Aorta (tissue), 5 donors: ENCODE data around the gene ZNF10. TPM values are rescaled to one million over a fixed set of nuclear protein-coding genes. Genes with fewer than 3 reads are reported as not detected.

Experiments used
- ATAC-seq: fragments of 200-7000 bp; cut with Tn5 transposase; one replicate; pipeline ENCODE4 v1.9.1; 2022; ENCODE audit warnings: moderate library complexity; ENCODE audit not compliant: low FRiP score
- DNase-seq, 2 donors: peaks; one replicate each; pipeline ENCODE4 v3.0.0-alpha.2; 2020
- H3K27ac ChIP-seq, 2 donors: one replicate each; pipeline ENCODE4 v1.5.1; 2013; ENCODE audit warnings: low read length in 2 of 2, mild to moderate bottlenecking in 2 of 2, moderate library complexity in 2 of 2, control low read depth in 1 of 2, inconsistent platforms in 1 of 2, low read depth in 1 of 2
- H3K27me3 ChIP-seq, 2 donors: one replicate each; pipeline ENCODE4 v1.6.1; 2013; ENCODE audit warnings: control low read depth in 1 of 2, low read length in 1 of 2, mild to moderate bottlenecking in 1 of 2, moderate library complexity in 1 of 2; ENCODE audit not compliant: insufficient read depth in 2 of 2, control insufficient read depth in 1 of 2
- H3K36me3 ChIP-seq, 2 donors: one replicate each; pipeline ENCODE4 v1.6.1; 2013; ENCODE audit warnings: control low read depth in 1 of 2, low read length in 1 of 2, mild to moderate bottlenecking in 1 of 2; ENCODE audit not compliant: insufficient read depth in 2 of 2, control insufficient read depth in 1 of 2
- H3K4me1 ChIP-seq, 2 donors: one replicate each; pipeline ENCODE4 v1.6.1; 2013; ENCODE audit warnings: low read length in 2 of 2, control low read depth in 1 of 2, mild to moderate bottlenecking in 1 of 2, moderate library complexity in 1 of 2; ENCODE audit not compliant: insufficient read depth in 2 of 2, control insufficient read depth in 1 of 2
- H3K4me3 ChIP-seq, 2 donors: one replicate each; pipeline ENCODE4 v1.5.1; 2013; ENCODE audit warnings: low read length in 2 of 2, control low read depth in 1 of 2, mild to moderate bottlenecking in 1 of 2
- H3K9me3 ChIP-seq: one replicate; pipeline ENCODE4 v1.6.1; 2013; ENCODE audit warnings: mild to moderate bottlenecking, low read length; ENCODE audit not compliant: control insufficient read depth
- WGBS, 2 donors: extraction: QIAGEN DNeasy Blood & Tissue Kit; methylation state at CpG; one replicate each; pipeline ENCODE4 v1.1.7; 2013; 5-methylcytosine and 5-hydroxymethylcytosine counted together
- intact Hi-C, 2 donors: fragments of 100-400 bp; cut with DNase I; formaldehyde crosslinking; loops; one replicate each; pipeline versions ENCODE4 v1.14.2 to v1.15.0; 2022
- polyA plus RNA-seq, 2 donors: library from polyadenylated mRNA; stranded (reverse); fragments of 200-250 nt; gene quantifications; one replicate each; pipeline ENCODE4 v1.2.3, GENCODE V29; 2013
- total RNA-seq, 2 donors: library from RNA; stranded (reverse); fragmentation: NEBNext Ultra II Directional; extraction: Animal tissue kit (Norgen Biotek cat#: 25700); gene quantifications; one replicate each; pipeline ENCODE4 v1.2.1, GENCODE V29; 2021
- donor health status: healthy with polysubstance abuse.
- donor health status: Bipolar disorder and iron deficiency.
- donor health status: DM: no; HTN: no; CAD: no.
- donor health status: DM: no; HTN: no; CAD: no.
- donor health status: DM: yes; HTN: yes; CAD: no.

The ZNF10 gene
- total and polyA plus RNA-seq, 4 donors, result 3.3 to 19.1 (median 15.5) TPM

GRCh38 chr12:133124674-133125073, 5.8 kb upstream of the ZNF10 start:
- no peak overlapping the region for H3K4me3 ChIP-seq
- H3K9me3 ChIP-seq, result peaks cover 23% of the 10 kb centered on the region
- 97 to 100% methylated on average over 2 of the region's 2 CpGs for WGBS, 2 donors
- no peak overlapping the region for H3K27ac ChIP-seq
- no peak for ATAC-seq
- H3K4me1 ChIP-seq, result no peaks in the 10 kb centered on the region
- no peaks in the 10 kb centered on the region for H3K27me3 ChIP-seq
- no peak for DNase-seq
- intact Hi-C loops, result no loop called here
- H3K36me3 ChIP-seq, result peaks cover 10 to 19% of the 10 kb centered on the region in 2 donors

DNA sequence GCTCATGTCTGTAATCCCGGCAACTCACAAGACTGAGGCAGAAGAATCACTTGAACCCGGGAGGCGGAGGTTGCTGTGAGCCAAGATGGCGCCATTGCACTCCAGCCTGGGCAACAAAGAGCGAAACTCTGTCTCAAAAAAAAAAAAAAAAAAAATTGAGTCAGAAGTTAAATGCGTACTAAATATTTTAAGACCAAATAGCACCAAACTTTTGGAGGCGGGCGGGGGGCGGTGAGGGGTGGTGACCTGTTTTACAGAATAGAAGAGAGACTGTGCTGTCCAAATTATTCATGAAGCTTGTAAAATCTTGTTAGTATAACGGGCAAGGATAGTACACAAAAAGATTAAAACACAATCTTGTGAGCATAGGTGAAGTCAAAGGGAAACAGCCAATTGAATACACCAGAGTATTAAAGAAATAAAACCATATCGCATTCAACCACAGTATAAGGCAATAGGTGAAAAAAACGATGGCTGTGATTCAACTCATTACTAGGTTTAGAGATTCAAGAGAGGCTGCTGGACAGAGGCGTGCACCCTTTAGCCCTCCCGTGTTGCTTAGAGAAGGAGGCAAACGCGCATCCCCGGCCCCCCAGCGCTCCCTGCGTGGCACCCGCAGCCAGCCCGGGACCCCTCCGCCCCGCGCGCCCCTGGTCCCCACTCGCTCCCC, 924 bp upstream of the ZNF10 start:
- intact Hi-C loops, result loop anchor here in 1 of 2 donors (1.0 to 2.0 kb wide), 2 partner anchors 49 to 93 kb away; partner anchors contain the start of genes ZNF140 and ZNF84
- peaks cover 16% of the 10 kb centered on the region for H3K9me3 ChIP-seq
- ATAC-seq (peak; percentile 33), DNase-seq (no peak)
- H3K36me3 ChIP-seq, result peaks cover 0 to 9% of the 10 kb centered on the region in 2 donors
- no peaks in the 10 kb centered on the region for H3K27me3 ChIP-seq
- WGBS, 2 donors, result 18 to 24% methylated on average over 20 to 26 of the region's 26 CpGs
- peaks cover 0 to 2% of the 10 kb centered on the region in 2 donors for H3K4me1 ChIP-seq
- peak overlapping the region; percentile 47 to 80 for H3K27ac ChIP-seq
- peak overlapping the region; percentile 46 to 83 for H3K4me3 ChIP-seq

- Histone ChIP-seq H3K36me3 (peaks cover 7 to 16% of the 10 kb centered on the region in 2 donors), H3K4me3 (peak overlapping the region; percentile 59 to 87), H3K27ac (peak overlapping the region; percentile 20 to 74), H3K27me3 (no peaks in the 10 kb centered on the region), H3K9me3 (peaks cover 18% of the 10 kb centered on the region), H3K4me1 (peaks cover 0 to 2% of the 10 kb centered on the region in 2 donors)
- intact Hi-C loops, result loop anchor here in 1 of 2 donors (1.0 to 2.0 kb wide), 2 partner anchors 50 to 94 kb away; partner anchors contain the start of genes ZNF140 and ZNF84
- DNase-seq (peak; percentile 56 to 83), ATAC-seq (no peak)
- WGBS, 2 donors, result 0 to 1% methylated on average over 17 of the region's 17 CpGs
Observed at GRCh38 chr12:133130808-133131128, 341 bp downstream of the ZNF10 start.

GRCh38 chr12:133135747-133136146, 5.3 kb downstream of the ZNF10 start:
- Histone ChIP-seq H3K9me3 (peaks cover 30% of the 10 kb centered on the region), H3K27ac (no peak overlapping the region), H3K4me3 (no peak overlapping the region), H3K4me1 (peaks cover 0 to 2% of the 10 kb centered on the region in 2 donors), H3K27me3 (no peaks in the 10 kb centered on the region), H3K36me3 (peaks cover 16 to 35% of the 10 kb centered on the region in 2 donors)
- intact Hi-C loops, result no loop called here
- ATAC-seq (no peak), DNase-seq (no peak)
- WGBS, 2 donors, result 97 to 98% methylated on average over 2 of the region's 2 CpGs

GRCh38 chr12:133145981-133146380, 15.6 kb downstream of the ZNF10 start:
- no peak overlapping the region for H3K4me3 ChIP-seq
- ATAC-seq (no peak), DNase-seq (no peak)
- no peaks in the 10 kb centered on the region for H3K4me1 ChIP-seq
- no peaks in the 10 kb centered on the region for H3K27me3 ChIP-seq
- peaks cover 17 to 24% of the 10 kb centered on the region in 2 donors for H3K36me3 ChIP-seq
- WGBS, 2 donors, result 96 to 99% methylated on average over 2 of the region's 2 CpGs
- intact Hi-C loops, result no loop called here
- H3K27ac ChIP-seq, result no peak overlapping the region
- peaks cover 24% of the 10 kb centered on the region for H3K9me3 ChIP-seq

DNA sequence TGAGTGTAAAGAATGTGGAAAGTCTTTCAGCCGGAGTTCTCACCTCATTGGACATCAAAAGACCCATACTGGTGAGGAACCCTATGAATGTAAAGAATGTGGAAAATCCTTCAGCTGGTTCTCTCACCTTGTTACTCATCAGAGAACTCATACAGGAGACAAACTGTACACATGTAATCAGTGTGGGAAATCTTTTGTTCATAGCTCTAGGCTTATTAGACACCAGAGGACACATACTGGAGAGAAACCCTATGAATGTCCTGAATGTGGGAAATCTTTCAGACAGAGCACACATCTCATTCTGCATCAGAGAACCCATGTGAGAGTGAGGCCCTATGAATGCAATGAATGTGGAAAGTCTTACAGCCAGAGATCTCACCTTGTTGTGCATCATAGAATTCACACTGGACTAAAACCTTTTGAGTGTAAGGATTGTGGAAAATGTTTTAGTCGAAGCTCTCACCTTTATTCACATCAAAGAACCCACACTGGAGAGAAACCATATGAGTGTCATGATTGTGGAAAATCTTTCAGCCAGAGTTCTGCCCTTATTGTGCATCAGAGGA, 25.8 kb downstream of the ZNF10 start:
- no peak overlapping the region for H3K27ac ChIP-seq
- H3K9me3 ChIP-seq, result peaks cover 28% of the 10 kb centered on the region
- no peaks in the 10 kb centered on the region for H3K4me1 ChIP-seq
- no peak for DNase-seq
- H3K36me3 ChIP-seq, result peaks cover 27 to 33% of the 10 kb centered on the region in 2 donors
- WGBS, 2 donors, result 95 to 98% methylated on average over 2 of the region's 2 CpGs
- peak overlapping the region; percentile 8 to 48 for H3K4me3 ChIP-seq
- intact Hi-C loops, result no loop called here
- H3K27me3 ChIP-seq, result no peaks in the 10 kb centered on the region
- ATAC-seq, result no peak

DNA sequence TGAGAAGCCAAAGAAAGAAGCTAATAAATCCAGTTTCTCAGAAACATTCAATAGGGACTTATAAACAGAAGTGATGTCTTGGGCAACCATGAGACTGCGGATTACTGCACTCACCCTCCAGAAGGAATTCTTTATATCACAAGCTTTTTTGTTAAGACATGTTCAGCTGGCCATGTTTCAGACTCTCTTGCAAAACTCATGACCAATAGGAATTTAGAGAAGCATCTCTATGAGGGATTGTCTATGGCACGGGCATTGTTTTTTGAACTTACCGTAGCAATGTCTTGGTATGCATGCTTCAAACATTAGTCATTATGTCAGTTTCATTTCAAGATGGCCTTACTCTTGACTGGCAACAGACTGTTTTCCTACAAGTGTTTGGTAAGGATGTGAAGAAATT, 35.3 kb downstream of the ZNF10 start:
- Histone ChIP-seq H3K36me3 (no peaks in the 10 kb centered on the region), H3K4me1 (no peaks in the 10 kb centered on the region), H3K4me3 (no peak overlapping the region), H3K9me3 (peaks cover 9% of the 10 kb centered on the region), H3K27ac (no peak overlapping the region), H3K27me3 (no peaks in the 10 kb centered on the region)
- ATAC-seq (no peak), DNase-seq (no peak)
- WGBS, 2 donors, result 90 to 95% methylated on average over 3 of the region's 3 CpGs
- intact Hi-C loops, result no loop called here

- peaks cover 8% of the 10 kb centered on the region for H3K9me3 ChIP-seq
- ATAC-seq (no peak), DNase-seq (no peak)
- H3K4me1 ChIP-seq, result no peaks in the 10 kb centered on the region
- no peak overlapping the region for H3K27ac ChIP-seq
- 77% methylated on average over 1 of the region's 1 CpG for WGBS, 2 donors
- intact Hi-C loops, result no loop called here
- no peaks in the 10 kb centered on the region for H3K36me3 ChIP-seq
- no peak overlapping the region for H3K4me3 ChIP-seq
- H3K27me3 ChIP-seq, result no peaks in the 10 kb centered on the region
Observed at GRCh38 chr12:133172491-133172890, 42.1 kb downstream of the ZNF10 start.

DNA sequence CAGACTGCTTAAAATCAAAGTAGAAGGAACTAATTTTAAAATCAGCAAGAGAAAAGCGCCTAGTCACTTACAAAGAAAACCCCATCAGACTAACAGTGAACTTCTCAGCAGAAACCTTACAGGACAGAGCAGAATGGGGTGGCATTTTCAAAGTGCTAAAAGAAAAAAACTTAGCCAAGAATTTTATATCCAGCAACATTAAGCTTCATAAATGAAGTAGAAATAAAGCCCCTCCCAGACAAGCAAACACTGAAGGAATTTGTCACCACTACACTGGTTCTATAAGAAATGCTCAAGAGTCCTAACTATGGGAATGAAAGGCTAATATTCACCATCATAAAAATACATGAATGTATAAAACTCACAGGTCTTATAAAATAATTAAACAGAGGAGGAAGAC, 44.5 kb downstream of the ZNF10 start:
- Histone ChIP-seq H3K4me1 (no peaks in the 10 kb centered on the region), H3K36me3 (no peaks in the 10 kb centered on the region), H3K4me3 (no peak overlapping the region), H3K27me3 (no peaks in the 10 kb centered on the region), H3K9me3 (peaks cover 7% of the 10 kb centered on the region), H3K27ac (no peak overlapping the region)
- ATAC-seq (no peak), DNase-seq (no peak)
- WGBS, 2 donors, result 78 to 79% methylated on average over 1 of the region's 1 CpG
- intact Hi-C loops, result no loop called here
